Upper lobe of left lung (tissue), 6 donors: ENCODE measurements around the gene FDX2. TPM values are rescaled to one million over a fixed set of nuclear protein-coding genes. Genes with fewer than 3 reads are reported as not detected.
A peak's percentile ranks its signal among the peaks of the same experiment; 100 is the strongest.
"Not testable (repeated sequence)": the region's sequence is repeated elsewhere in the genome, so short reads cannot be mapped to it uniquely, and the experiment has no call there.

ENCODE experiments used
- ATAC-seq, 2 donors: fragments of 200-7000 bp; cut with Tn5 transposase; one replicate each; pipeline ENCODE4 v1.9.1; 2022; ENCODE audit warnings: mild to moderate bottlenecking in 2 of 2, moderate library complexity in 2 of 2; ENCODE audit not compliant: low FRiP score in 2 of 2
- DNase-seq, 2 donors: peaks; one replicate each; pipeline ENCODE4 v3.0.0-alpha.2; 2019 to 2020
- H3K27ac ChIP-seq, 4 donors: fragments of 200-600 bp; sonication (generic); one replicate each; pipeline ENCODE4 v1.5.1; 2016 to 2019
- H3K27me3 ChIP-seq, 4 donors: fragments of 200-600 bp; sonication (generic); one replicate each; pipeline ENCODE4 v1.5.1; 2017 to 2019
- H3K36me3 ChIP-seq, 4 donors: fragments of 200-600 bp; sonication (generic); one replicate each; pipeline ENCODE4 v1.5.1; 2016 to 2019
- H3K4me1 ChIP-seq, 4 donors: fragments of 200-600 bp; sonication (generic); one replicate each; pipeline ENCODE4 v1.5.1; 2018 to 2019
- H3K4me3 ChIP-seq, 4 donors: fragments of 200-600 bp; sonication (generic); one replicate each; pipeline ENCODE4 v1.5.1; 2017 to 2019; ENCODE audit warnings: mild to moderate bottlenecking in 2 of 4, moderate library complexity in 1 of 4
- H3K9me3 ChIP-seq, 4 donors: fragments of 200-600 bp; sonication (generic); one replicate each; pipeline ENCODE4 v1.5.1; 2018 to 2019
- CTCF ChIP-seq, 6 experiments: fragments of 450-650 bp in 4 of 6; fragments of 200-600 bp in 2 of 6; sonication (generic) in 2 of 6; IDR thresholded peaks; one replicate each; pipeline ENCODE4 v1.5.1; 2016 to 2019; ENCODE audit warnings: antibody characterized with exemption in 6 of 6
- EP300 ChIP-seq, 4 donors: sonication (generic); formaldehyde crosslinking; IDR thresholded peaks; one replicate each; pipeline ENCODE4 v1.5.1; 2017; ENCODE audit warnings: antibody characterized with exemption in 4 of 4, control low read depth in 2 of 4
- POLR2A ChIP-seq, 4 donors: fragments of 450-650 bp; IDR thresholded peaks; one replicate each; pipeline ENCODE4 v1.5.1; 2016 to 2017; ENCODE audit warnings: antibody characterized with exemption in 4 of 4, mild to moderate bottlenecking in 2 of 4
- POLR2AphosphoS5 ChIP-seq, 2 donors: sonication (generic); formaldehyde crosslinking; IDR thresholded peaks; one replicate each; pipeline ENCODE4 v1.5.1; 2017; ENCODE audit warnings: antibody characterized with exemption in 2 of 2
- whole genome bisulfite sequencing, 2 donors: methylation state at CpG; one replicate each; pipeline ENCODE4 v1.1.5; 2017 to 2018; 5-methylcytosine and 5-hydroxymethylcytosine counted together
- total RNA-seq, 6 donors: library from RNA; depleted of rRNA in 4 of 6; stranded (reverse); fragments of >200 nt in 4 of 6; gene quantifications; one replicate each; pipeline versions ENCODE4 v1.1.0 to v1.2.1, GENCODE V29; 2016 to 2021
- donor health status: DM: no; HTN: no; CAD: no; lungs with moderate emphysema.
- donor health status: DM: no; HTN: yes; CAD: no; lungs with severe emphysema.

The FDX2 gene
- total RNA-seq, 6 donors from 2014 or later = 16.6 to 27.5 (median 26.0) TPM

- no peak for ATAC-seq
- peak in 1 of 2 donors; percentile 61 for DNase-seq
- Histone ChIP-seq H3K36me3 (peaks cover 21 to 62% (median 47%) of the 10 kb centered on the region in 4 donors), H3K27ac (peak overlapping the region; percentile 74 to 77 (median 75)), H3K4me1 (peaks cover 62 to 93% (median 84%) of the 10 kb centered on the region in 4 donors), H3K4me3 (peak overlapping the region in 1 of 4 donors; percentile 34), H3K27me3 (peaks cover 0 to 7% (median 5%) of the 10 kb centered on the region in 4 donors), H3K9me3 (no peaks in the 10 kb centered on the region)
- TF ChIP-seq CTCF (IDR thresholded peaks at IDR 0.05) (no peak), EP300 (IDR thresholded peaks at IDR 0.05) (no peak), POLR2AphosphoS5 (IDR thresholded peaks at IDR 0.05) (no peak), POLR2A (IDR thresholded peaks at IDR 0.05) (no peak)
- WGBS, 2 donors = 90 to 92% methylated on average over 8 to 12 of the region's 13 CpGs
Measured at GRCh38 chr19:10284960-10285278, 30.9 kb downstream of the FDX2 start.

- peak in 1 of 2 donors; percentile 59 for DNase-seq
- Histone ChIP-seq H3K4me3 (peak overlapping the region in 1 of 4 donors; percentile 34), H3K36me3 (peaks cover 21 to 68% (median 52%) of the 10 kb centered on the region in 4 donors), H3K27me3 (peaks cover 0 to 7% (median 0%) of the 10 kb centered on the region in 4 donors), H3K9me3 (no peaks in the 10 kb centered on the region), H3K27ac (peak overlapping the region; percentile 74 to 77 (median 75)), H3K4me1 (peaks cover 61 to 93% (median 83%) of the 10 kb centered on the region in 4 donors)
- ATAC-seq = no peak
- no peak for TF ChIP-seq POLR2AphosphoS5 (IDR thresholded peaks at IDR 0.05)
- TF ChIP-seq POLR2A (IDR thresholded peaks at IDR 0.05) = no peak
- no peak for TF ChIP-seq EP300 (IDR thresholded peaks at IDR 0.05)
- no peak for TF ChIP-seq CTCF (IDR thresholded peaks at IDR 0.05)
- WGBS, 2 donors = 86 to 87% methylated on average over 22 to 34 of the region's 34 CpGs
Measured at GRCh38 chr19:10284065-10284959, 31.5 kb downstream of the FDX2 start.

- H3K4me1 ChIP-seq = peaks cover 59 to 92% (median 81%) of the 10 kb centered on the region in 4 donors
- TF ChIP-seq CTCF (IDR thresholded peaks at IDR 0.05) (no peak), EP300 (IDR thresholded peaks at IDR 0.05) (peak in 1 of 4 donors; percentile 25), POLR2AphosphoS5 (IDR thresholded peaks at IDR 0.05) (peak; percentile 6 to 9), POLR2A (IDR thresholded peaks at IDR 0.05) (peak in 1 of 4 donors; percentile 46)
- ATAC-seq = peak; percentile 3 to 60
- peaks cover 21 to 76% (median 60%) of the 10 kb centered on the region in 4 donors for H3K36me3 ChIP-seq
- peaks cover 0 to under 1% (median 0%) of the 10 kb centered on the region in 4 donors for H3K27me3 ChIP-seq
- WGBS, 2 donors = 72 to 82% methylated on average over 18 to 22 of the region's 23 CpGs
- peak; percentile 60 to 81 for DNase-seq
- peak overlapping the region; percentile 74 to 77 (median 75) for H3K27ac ChIP-seq
- H3K9me3 ChIP-seq = no peaks in the 10 kb centered on the region
- peak overlapping the region in 2 of 4 donors; percentile 16 to 34 for H3K4me3 ChIP-seq
Measured at GRCh38 chr19:10283301-10284064, 32.3 kb downstream of the FDX2 start.

GRCh38 chr19:10282043-10282442, 33.8 kb downstream of the FDX2 start:
- 95% methylated on average over 5 of the region's 5 CpGs for WGBS, 2 donors
- H3K4me1 ChIP-seq = peaks cover 47 to 91% (median 75%) of the 10 kb centered on the region in 4 donors
- not testable (repeated sequence) for H3K27me3 ChIP-seq, H3K9me3 ChIP-seq, ATAC-seq, DNase-seq, H3K4me3 ChIP-seq
- H3K36me3 ChIP-seq = peaks cover 26 to 89% (median 71%) of the 10 kb centered on the region in 4 donors
- peak overlapping the region in 3 of 4 donors; percentile 51 to 77 (median 74) for H3K27ac ChIP-seq
